ENCODE measurements around the gene GMCL2.
A peak's percentile ranks its signal among the peaks of the same experiment; 100 is the strongest.
"Not testable (repeated sequence)": the region's sequence is repeated elsewhere in the genome, so short reads cannot be mapped to it uniquely, and the experiment has no call there.

GMCL2 gene

GRCh38 chr5:178187014-178187413, at the start of gene GMCL2:
TSS of gene GMCL2 (minus strand) at chr5:178187371. CDS start at chr5:178187299, 72 bp downstream.
- no peak for DNase-seq

- DNase-seq: no peak
Observed at GRCh38 chr5:178236679-178237078, 49.5 kb upstream of the GMCL2 start.

- DNase-seq: no peak
Observed at GRCh38 chr5:178236126-178236525, 49.0 kb upstream of the GMCL2 start.

- no peak for DNase-seq
Observed at GRCh38 chr5:178235588-178235974, 48.4 kb upstream of the GMCL2 start.

GRCh38 chr5:178234750-178235587, 47.8 kb upstream of the GMCL2 start:
- DNase-seq: peak; percentile 28

- no peak for DNase-seq
Observed at GRCh38 chr5:178234121-178234749, 47.1 kb upstream of the GMCL2 start.

- DNase-seq: no peak
Observed at GRCh38 chr5:178232920-178233429, 45.8 kb upstream of the GMCL2 start.

GRCh38 chr5:178232124-178232919, 45.2 kb upstream of the GMCL2 start, which contains the start of gene PHYKPL:
TSS of gene PHYKPL (minus strand) at chr5:178232802. CDS start at chr5:178232550, 252 bp downstream.
- peak; percentile 85 for DNase-seq

- no peak for DNase-seq
Observed at GRCh38 chr5:178231539-178232123, 44.5 kb upstream of the GMCL2 start.

GRCh38 chr5:178230879-178231538, 43.8 kb upstream of the GMCL2 start:
- DNase-seq: no peak

- DNase-seq: no peak
Observed at GRCh38 chr5:178229861-178230260, 42.7 kb upstream of the GMCL2 start.

- not testable (repeated sequence) for DNase-seq
Observed at GRCh38 chr5:178229111-178229510, 41.9 kb upstream of the GMCL2 start.

GRCh38 chr5:178228609-178229008, 41.4 kb upstream of the GMCL2 start:
- no peak for DNase-seq

GRCh38 chr5:178227929-178228328, 40.8 kb upstream of the GMCL2 start:
- DNase-seq: no peak

GRCh38 chr5:178227138-178227659, 40.0 kb upstream of the GMCL2 start:
- DNase-seq: no peak

- no peak for DNase-seq
Observed at GRCh38 chr5:178225174-178225573, 38.0 kb upstream of the GMCL2 start.

GRCh38 chr5:178224403-178224802, 37.2 kb upstream of the GMCL2 start:
- DNase-seq: no peak

GRCh38 chr5:178223828-178224335, 36.7 kb upstream of the GMCL2 start:
- no peak for DNase-seq

- DNase-seq: no peak
Observed at GRCh38 chr5:178223196-178223773, 36.1 kb upstream of the GMCL2 start.

GRCh38 chr5:178222292-178222691, 35.1 kb upstream of the GMCL2 start:
- DNase-seq: no peak

- DNase-seq: no peak
Observed at GRCh38 chr5:178221853-178222252, 34.7 kb upstream of the GMCL2 start.

Data from NCI-H226 (cell line).